MM.1S (cell line): ENCODE results near the gene GPC1.

Experiments
- DNase-seq: peaks from one replicate; pipeline ENCODE4 v3.0.0-alpha.2; 2015
- H2AFZ ChIP-seq: fragments of 300-600 bp; sonication (generic); 2 replicates; pipeline ENCODE4 v1.6.0; 2016; ENCODE audit warnings: antibody characterized with exemption, low read length
- H3F3A ChIP-seq: fragments of 300-600 bp; sonication (generic); 2 replicates; pipeline ENCODE4 v1.6.1; 2016; ENCODE audit warnings: mild to moderate bottlenecking, antibody characterized with exemption, low read length, moderate library complexity, mixed read lengths; ENCODE audit not compliant: insufficient read depth
- H3K27ac ChIP-seq: fragments of 300-600 bp; sonication (generic); 2 replicates; pipeline ENCODE4 v1.5.1; 2016; ENCODE audit warnings: mild to moderate bottlenecking, low read length
- H3K27me3 ChIP-seq: fragments of 300-600 bp; sonication (generic); replicated peaks from 2 replicates; pipeline ENCODE4 v1.6.0; 2016; ENCODE audit warnings: low read length; ENCODE audit not compliant: insufficient read depth
- H3K36me3 ChIP-seq: fragments of 300-600 bp; sonication (generic); replicated peaks from 2 replicates; pipeline ENCODE4 v1.6.1; 2016; ENCODE audit warnings: mild to moderate bottlenecking, low read length, mixed read lengths; ENCODE audit not compliant: insufficient read depth
- H3K4me1 ChIP-seq: fragments of 300-600 bp; sonication (generic); 2 replicates; pipeline ENCODE4 v1.6.1; 2016; ENCODE audit warnings: low read length, mixed read lengths
- H3K4me2 ChIP-seq: fragments of 300-600 bp; sonication (generic); 2 replicates; pipeline ENCODE4 v1.6.0; 2016; ENCODE audit warnings: low read depth, low read length
- H3K4me3 ChIP-seq: fragments of 300-600 bp; sonication (generic); 2 replicates; pipeline ENCODE4 v1.5.1; 2016; ENCODE audit warnings: low read length, mixed read lengths
- H3K79me2 ChIP-seq: fragments of 300-600 bp; sonication (generic); 2 replicates; pipeline ENCODE4 v1.6.1; 2016; ENCODE audit warnings: mixed run types, low read length, mixed read lengths
- H3K9ac ChIP-seq: fragments of 300-600 bp; sonication (generic); 2 replicates; pipeline ENCODE4 v1.6.1; 2016; ENCODE audit warnings: low read length, mixed read lengths
- H3K9me2 ChIP-seq: fragments of 300-600 bp; sonication (generic); replicated peaks from 2 replicates; pipeline ENCODE4 v1.6.1; 2016; ENCODE audit warnings: mild to moderate bottlenecking, low read length, mixed read lengths; ENCODE audit not compliant: insufficient read depth
- H3K9me3 ChIP-seq: fragments of 300-600 bp; sonication (generic); replicated peaks from 2 replicates; pipeline ENCODE4 v1.6.1; 2016; ENCODE audit warnings: mild to moderate bottlenecking, low read length, mixed read lengths; ENCODE audit not compliant: insufficient read depth
- H4K20me1 ChIP-seq: fragments of 300-600 bp; sonication (generic); 2 replicates; pipeline ENCODE4 v1.6.1; 2016; ENCODE audit warnings: mild to moderate bottlenecking, low read length, moderate library complexity, mixed read lengths; ENCODE audit not compliant: insufficient read depth
- CTCF ChIP-seq: fragments of 300-600 bp; sonication (generic); IDR thresholded peaks from 2 replicates; pipeline ENCODE4 v1.5.1; 2016; ENCODE audit warnings: antibody characterized with exemption, low read length, mixed read lengths
- EZH2 ChIP-seq: fragments of 300-600 bp; sonication (generic); optimal IDR thresholded peaks from 2 replicates; pipeline ENCODE3; 2017; ENCODE audit warnings: low read depth, mild to moderate bottlenecking, antibody characterized with exemption, low read length, mixed read lengths
- EZH2phosphoT487 ChIP-seq: fragments of 300-600 bp; sonication (generic); IDR thresholded peaks from 2 replicates; pipeline ENCODE4 v1.6.1; 2018; ENCODE audit warnings: antibody characterized with exemption, low read length

The GPC1 gene

GRCh38 chr2:240429872-240430491, 5.5 kb upstream of the GPC1 start:
- no peak for DNase-seq
- Histone ChIP-seq H3K4me2 (no peak overlapping the region), H4K20me1 (no peaks in the 10 kb centered on the region), H3F3A (peaks cover 21% of the 10 kb centered on the region), H3K9me2 (no peaks in the 10 kb centered on the region), H2AFZ (no peak overlapping the region), H3K36me3 (no peaks in the 10 kb centered on the region), H3K27me3 (peaks cover 46% of the 10 kb centered on the region), H3K4me3 (no peak overlapping the region), H3K9me3 (no peaks in the 10 kb centered on the region), H3K79me2 (no peaks in the 10 kb centered on the region), H3K4me1 (peaks cover 12% of the 10 kb centered on the region; the same call in 1 of the 2 replicates), H3K27ac (peak overlapping the region; percentile 74; the same call in 1 of the 2 replicates), H3K9ac (no peak overlapping the region)
- TF ChIP-seq EZH2phosphoT487 = no peak
- TF ChIP-seq EZH2 = no peak
- no peak for TF ChIP-seq CTCF

GRCh38 chr2:240430595-240430994, 4.9 kb upstream of the GPC1 start:
- TF ChIP-seq CTCF = no peak
- no peak for TF ChIP-seq EZH2phosphoT487
- TF ChIP-seq EZH2 = no peak
- Histone ChIP-seq H3K27ac (no peak overlapping the region), H3K4me3 (no peak overlapping the region), H4K20me1 (no peaks in the 10 kb centered on the region), H3F3A (peaks cover 21% of the 10 kb centered on the region), H3K27me3 (peaks cover 46% of the 10 kb centered on the region), H3K36me3 (no peaks in the 10 kb centered on the region), H3K79me2 (no peaks in the 10 kb centered on the region), H3K9me2 (no peaks in the 10 kb centered on the region), H2AFZ (no peak overlapping the region), H3K4me2 (no peak overlapping the region), H3K9me3 (no peaks in the 10 kb centered on the region), H3K9ac (no peak overlapping the region), H3K4me1 (peaks cover 12% of the 10 kb centered on the region; the same call in 1 of the 2 replicates)
- DNase-seq = no peak

GRCh38 chr2:240431271-240431660, 4.2 kb upstream of the GPC1 start:
- no peaks in the 10 kb centered on the region for H3K9me3 ChIP-seq
- H3K9me2 ChIP-seq = no peaks in the 10 kb centered on the region
- peaks cover 12% of the 10 kb centered on the region; the same call in 1 of the 2 replicates for H3K4me1 ChIP-seq
- TF ChIP-seq CTCF = no peak
- TF ChIP-seq EZH2 = no peak
- no peak for TF ChIP-seq EZH2phosphoT487
- H3K79me2 ChIP-seq = no peaks in the 10 kb centered on the region
- H3K36me3 ChIP-seq = no peaks in the 10 kb centered on the region
- no peak overlapping the region for H3K9ac ChIP-seq
- peaks cover 21% of the 10 kb centered on the region for H3F3A ChIP-seq
- H3K27me3 ChIP-seq = peaks cover 40% of the 10 kb centered on the region
- no peak overlapping the region for H3K4me3 ChIP-seq
- H3K27ac ChIP-seq = no peak overlapping the region
- no peak overlapping the region for H2AFZ ChIP-seq
- no peak for DNase-seq
- H3K4me2 ChIP-seq = no peak overlapping the region
- H4K20me1 ChIP-seq = no peaks in the 10 kb centered on the region
